Endothelial cell (in vitro differentiated cells): ENCODE measurements around the gene LEFTY2. TPM values are rescaled to one million over a fixed set of nuclear protein-coding genes. Genes with fewer than 3 reads are reported as not detected.

ENCODE experiments used
- DNase-seq: peaks from one replicate; pipeline ENCODE4 v3.0.0; 2021; ENCODE audit warnings: low spot score
- H3K27ac Mint-ChIP-seq: one replicate; pipeline ENCODE4 v1.8.0; 2021; ENCODE audit warnings: mixed read lengths, inconsistent platforms; ENCODE audit not compliant: unreplicated experiment
- H3K27me3 Mint-ChIP-seq: one replicate; pipeline ENCODE4 v1.8.0; 2021; ENCODE audit warnings: mild to moderate bottlenecking, moderate library complexity, mixed read lengths, inconsistent platforms; ENCODE audit not compliant: unreplicated experiment
- H3K36me3 Mint-ChIP-seq: one replicate; pipeline ENCODE4 v1.8.0; 2021; ENCODE audit warnings: mild to moderate bottlenecking, low read depth, mixed read lengths, inconsistent platforms; ENCODE audit not compliant: unreplicated experiment
- H3K4me1 Mint-ChIP-seq: one replicate; pipeline ENCODE4 v1.8.0; 2021; ENCODE audit warnings: mild to moderate bottlenecking, mixed read lengths, inconsistent platforms; ENCODE audit not compliant: unreplicated experiment
- H3K4me3 Mint-ChIP-seq: one replicate; pipeline ENCODE4 v1.8.0; 2021; ENCODE audit warnings: mild to moderate bottlenecking, mixed read lengths, inconsistent platforms; ENCODE audit not compliant: unreplicated experiment
- H3K9me3 Mint-ChIP-seq: one replicate; pipeline ENCODE4 v1.8.0; 2021; ENCODE audit warnings: mixed read lengths, inconsistent platforms; ENCODE audit not compliant: unreplicated experiment
- total RNA-seq: library from RNA; stranded (reverse); fragmentation: NEBNext Ultra II Directional; extraction: Animal tissue kit (Norgen Biotek cat#: 25700); gene quantifications from one replicate; pipeline ENCODE4 v1.2.1, GENCODE V29; 2021; ENCODE audit not compliant: unreplicated experiment
- TF ChIP-seq, protein P1 (sequence below): fragments of 200-600 bp; sonication (generic); IDR thresholded peaks from one replicate; pipeline ENCODE4 v1.5.0; 2021; ENCODE audit warnings: antibody characterized with exemption; ENCODE audit not compliant: unreplicated experiment

Gene LEFTY2
- total RNA-seq, 1 donor from 2014 or later: 0.26 TPM

- TF ChIP-seq, protein P1, sequence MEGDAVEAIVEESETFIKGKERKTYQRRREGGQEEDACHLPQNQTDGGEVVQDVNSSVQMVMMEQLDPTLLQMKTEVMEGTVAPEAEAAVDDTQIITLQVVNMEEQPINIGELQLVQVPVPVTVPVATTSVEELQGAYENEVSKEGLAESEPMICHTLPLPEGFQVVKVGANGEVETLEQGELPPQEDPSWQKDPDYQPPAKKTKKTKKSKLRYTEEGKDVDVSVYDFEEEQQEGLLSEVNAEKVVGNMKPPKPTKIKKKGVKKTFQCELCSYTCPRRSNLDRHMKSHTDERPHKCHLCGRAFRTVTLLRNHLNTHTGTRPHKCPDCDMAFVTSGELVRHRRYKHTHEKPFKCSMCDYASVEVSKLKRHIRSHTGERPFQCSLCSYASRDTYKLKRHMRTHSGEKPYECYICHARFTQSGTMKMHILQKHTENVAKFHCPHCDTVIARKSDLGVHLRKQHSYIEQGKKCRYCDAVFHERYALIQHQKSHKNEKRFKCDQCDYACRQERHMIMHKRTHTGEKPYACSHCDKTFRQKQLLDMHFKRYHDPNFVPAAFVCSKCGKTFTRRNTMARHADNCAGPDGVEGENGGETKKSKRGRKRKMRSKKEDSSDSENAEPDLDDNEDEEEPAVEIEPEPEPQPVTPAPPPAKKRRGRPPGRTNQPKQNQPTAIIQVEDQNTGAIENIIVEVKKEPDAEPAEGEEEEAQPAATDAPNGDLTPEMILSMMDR: no peak
- Mint-ChIP-seq H3K27me3 (peaks cover 6% of the 10 kb centered on the region), H3K4me3 (no peak overlapping the region), H3K36me3 (no peaks in the 10 kb centered on the region), H3K9me3 (no peaks in the 10 kb centered on the region), H3K27ac (no peak overlapping the region), H3K4me1 (peaks cover under 1% of the 10 kb centered on the region)
- DNase-seq: no peak
Measured at GRCh38 chr1:225950905-225951497, 10.0 kb upstream of the LEFTY2 start.

DNA sequence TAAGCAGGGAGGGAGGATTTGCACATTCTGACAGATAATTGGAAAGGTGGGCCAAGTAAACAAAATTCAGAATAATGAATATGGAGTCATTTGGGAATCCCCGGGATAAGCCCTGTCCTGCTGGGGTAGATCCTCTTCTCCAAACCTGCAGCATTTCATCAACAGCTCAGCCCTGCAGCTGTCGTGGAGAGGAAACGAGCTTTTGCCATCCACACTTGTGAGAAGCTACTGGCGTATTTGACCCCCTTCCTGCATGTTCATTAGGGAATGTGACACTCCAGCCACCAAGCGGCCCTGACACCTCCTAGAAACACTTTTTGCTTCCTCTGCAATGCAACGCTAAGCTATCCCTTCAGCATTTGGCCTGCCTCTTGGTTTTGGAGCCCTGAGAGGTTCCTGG, 8.0 kb upstream of the LEFTY2 start:
- no peak for DNase-seq
- Mint-ChIP-seq H3K36me3 (no peaks in the 10 kb centered on the region), H3K27ac (no peak overlapping the region), H3K9me3 (no peaks in the 10 kb centered on the region), H3K4me3 (no peak overlapping the region), H3K4me1 (peaks cover 6% of the 10 kb centered on the region), H3K27me3 (peaks cover 6% of the 10 kb centered on the region)
- TF ChIP-seq, protein P1: no peak

- no peaks in the 10 kb centered on the region for H3K36me3 Mint-ChIP-seq
- peaks cover 3% of the 10 kb centered on the region for H3K27me3 Mint-ChIP-seq
- TF ChIP-seq, protein P1: no peak
- no peak for DNase-seq
- no peaks in the 10 kb centered on the region for H3K9me3 Mint-ChIP-seq
- H3K27ac Mint-ChIP-seq: no peak overlapping the region
- peaks cover 6% of the 10 kb centered on the region for H3K4me1 Mint-ChIP-seq
- no peak overlapping the region for H3K4me3 Mint-ChIP-seq
Measured at GRCh38 chr1:225946803-225947202, 5.8 kb upstream of the LEFTY2 start.

DNA sequence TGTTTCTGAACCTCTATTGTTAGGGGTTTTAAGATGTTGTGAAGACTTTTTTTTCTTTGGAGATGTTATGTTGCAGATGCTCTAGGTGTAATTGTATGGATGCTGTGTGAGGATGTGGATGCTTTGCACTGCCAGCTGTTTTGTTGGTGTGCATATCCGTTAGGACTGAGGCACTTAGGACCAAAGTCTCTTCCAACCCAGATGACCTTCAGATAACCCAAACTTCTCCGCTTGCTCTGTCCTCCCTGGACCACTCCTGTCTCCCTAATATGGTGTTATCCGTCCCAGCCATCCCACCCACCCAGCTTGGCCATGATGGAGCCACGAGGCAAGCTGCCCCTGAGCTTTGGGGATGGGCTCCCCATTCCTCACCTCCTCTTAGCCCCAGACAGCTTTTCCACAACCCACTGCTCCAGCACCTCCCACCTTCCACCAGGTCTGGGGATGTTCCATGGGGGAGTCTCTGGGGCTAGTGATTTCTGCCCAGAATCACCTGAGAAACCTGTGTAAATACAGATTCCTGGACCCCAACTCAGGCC, 5.1 kb upstream of the LEFTY2 start:
- TF ChIP-seq, protein P1: no peak
- peaks cover 3% of the 10 kb centered on the region for H3K27me3 Mint-ChIP-seq
- no peak overlapping the region for H3K4me3 Mint-ChIP-seq
- peaks cover 6% of the 10 kb centered on the region for H3K4me1 Mint-ChIP-seq
- no peaks in the 10 kb centered on the region for H3K9me3 Mint-ChIP-seq
- H3K36me3 Mint-ChIP-seq: no peaks in the 10 kb centered on the region
- DNase-seq: no peak
- H3K27ac Mint-ChIP-seq: no peak overlapping the region

DNA sequence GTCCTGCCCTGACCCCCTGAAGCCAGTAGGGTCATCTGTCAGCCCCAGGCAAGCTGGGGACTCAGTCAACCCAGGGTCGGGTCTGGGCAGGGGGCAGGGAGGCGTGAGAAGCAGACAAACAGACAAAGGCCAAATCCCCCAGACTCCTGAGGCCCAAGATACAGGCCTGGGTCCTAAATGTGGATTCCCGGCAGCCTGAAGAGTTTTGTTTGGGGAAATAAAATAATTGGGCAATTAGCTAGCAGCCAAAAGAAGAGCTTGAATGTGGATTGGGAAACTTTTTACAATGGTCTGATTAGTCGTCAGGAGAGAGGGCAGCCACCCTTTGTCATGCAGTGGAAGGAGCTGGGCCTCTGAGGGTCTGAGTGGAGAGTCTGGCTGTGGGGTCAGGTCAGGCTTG, 4.5 kb upstream of the LEFTY2 start:
- no peak overlapping the region for H3K27ac Mint-ChIP-seq
- TF ChIP-seq, protein P1: no peak
- H3K36me3 Mint-ChIP-seq: no peaks in the 10 kb centered on the region
- peaks cover 3% of the 10 kb centered on the region for H3K27me3 Mint-ChIP-seq
- H3K9me3 Mint-ChIP-seq: no peaks in the 10 kb centered on the region
- DNase-seq: no peak
- H3K4me1 Mint-ChIP-seq: peaks cover 6% of the 10 kb centered on the region
- no peak overlapping the region for H3K4me3 Mint-ChIP-seq
